HEK293 (cell line): Measurements from ENCODE around the gene TJP3.

Source experiments
- ATF2 ChIP-seq: fragments of 450-650 bp; formaldehyde crosslinking; IDR thresholded peaks from 2 replicates; pipeline ENCODE4 v1.5.1; 2016; ENCODE audit warnings: missing biosample characterization, missing genetic modification characterization, low read depth
- MYNN ChIP-seq: fragments of 450-650 bp; formaldehyde crosslinking; IDR thresholded peaks from 2 replicates; pipeline ENCODE4 v1.5.1; 2016; ENCODE audit warnings: missing biosample characterization, missing genetic modification characterization, borderline replicate concordance
- ZBTB17 ChIP-seq: fragments of 450-650 bp; formaldehyde crosslinking; IDR thresholded peaks from 2 replicates; pipeline ENCODE4 v1.5.1; 2016; ENCODE audit warnings: missing biosample characterization, missing genetic modification characterization
- ZNF146 ChIP-seq: fragments of 450-650 bp; formaldehyde crosslinking; IDR thresholded peaks from 2 replicates; pipeline ENCODE4 v1.5.1; 2016; ENCODE audit warnings: missing biosample characterization, missing genetic modification characterization
- ZNF157 ChIP-seq: fragments of 450-650 bp; formaldehyde crosslinking; IDR thresholded peaks from 2 replicates; pipeline ENCODE4 v1.5.1; 2016; ENCODE audit warnings: missing biosample characterization, missing genetic modification characterization
- ZNF175 ChIP-seq: fragments of 450-650 bp; formaldehyde crosslinking; IDR thresholded peaks from 2 replicates; pipeline ENCODE4 v1.5.1; 2016; ENCODE audit warnings: missing biosample characterization, missing genetic modification characterization
- ZNF335 ChIP-seq: fragments of 450-650 bp; formaldehyde crosslinking; conservative IDR thresholded peaks from 2 replicates; pipeline ENCODE4 v1.5.1; 2016; ENCODE audit warnings: missing biosample characterization, missing genetic modification characterization
- ZNF580 ChIP-seq: fragments of 450-650 bp; formaldehyde crosslinking; IDR thresholded peaks from 2 replicates; pipeline ENCODE4 v1.5.1; 2016; ENCODE audit warnings: missing biosample characterization, missing genetic modification characterization
- TF ChIP-seq, protein P1 (sequence below): fragments of 450-650 bp; formaldehyde crosslinking; IDR thresholded peaks from 2 replicates; pipeline ENCODE4 v1.5.1; 2016; ENCODE audit warnings: missing biosample characterization, missing genetic modification characterization
- TF ChIP-seq, protein P2 (sequence below): fragments of 450-650 bp; formaldehyde crosslinking; IDR thresholded peaks from 2 replicates; pipeline ENCODE4 v1.5.1; 2016; ENCODE audit warnings: missing biosample characterization, missing genetic modification characterization

GRCh38 chr19:3693025-3693925 is 14.9 kb upstream of the TJP3 start:
- TF ChIP-seq ZNF146 (tag by site-specific recombination) (no peak), MYNN (tag by site-specific recombination) (no peak), ZNF175 (tag by site-specific recombination) (no peak), ATF2 (tag by site-specific recombination) (no peak), ZBTB17 (tag by site-specific recombination) (no peak), ZNF157 (no peak), ZNF335 (tag by site-specific recombination) (no peak), ZNF580 (tag by site-specific recombination) (no peak)
- TF ChIP-seq, protein P1, sequence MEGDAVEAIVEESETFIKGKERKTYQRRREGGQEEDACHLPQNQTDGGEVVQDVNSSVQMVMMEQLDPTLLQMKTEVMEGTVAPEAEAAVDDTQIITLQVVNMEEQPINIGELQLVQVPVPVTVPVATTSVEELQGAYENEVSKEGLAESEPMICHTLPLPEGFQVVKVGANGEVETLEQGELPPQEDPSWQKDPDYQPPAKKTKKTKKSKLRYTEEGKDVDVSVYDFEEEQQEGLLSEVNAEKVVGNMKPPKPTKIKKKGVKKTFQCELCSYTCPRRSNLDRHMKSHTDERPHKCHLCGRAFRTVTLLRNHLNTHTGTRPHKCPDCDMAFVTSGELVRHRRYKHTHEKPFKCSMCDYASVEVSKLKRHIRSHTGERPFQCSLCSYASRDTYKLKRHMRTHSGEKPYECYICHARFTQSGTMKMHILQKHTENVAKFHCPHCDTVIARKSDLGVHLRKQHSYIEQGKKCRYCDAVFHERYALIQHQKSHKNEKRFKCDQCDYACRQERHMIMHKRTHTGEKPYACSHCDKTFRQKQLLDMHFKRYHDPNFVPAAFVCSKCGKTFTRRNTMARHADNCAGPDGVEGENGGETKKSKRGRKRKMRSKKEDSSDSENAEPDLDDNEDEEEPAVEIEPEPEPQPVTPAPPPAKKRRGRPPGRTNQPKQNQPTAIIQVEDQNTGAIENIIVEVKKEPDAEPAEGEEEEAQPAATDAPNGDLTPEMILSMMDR (tag by site-specific recombination): no peak
- TF ChIP-seq, protein P2, sequence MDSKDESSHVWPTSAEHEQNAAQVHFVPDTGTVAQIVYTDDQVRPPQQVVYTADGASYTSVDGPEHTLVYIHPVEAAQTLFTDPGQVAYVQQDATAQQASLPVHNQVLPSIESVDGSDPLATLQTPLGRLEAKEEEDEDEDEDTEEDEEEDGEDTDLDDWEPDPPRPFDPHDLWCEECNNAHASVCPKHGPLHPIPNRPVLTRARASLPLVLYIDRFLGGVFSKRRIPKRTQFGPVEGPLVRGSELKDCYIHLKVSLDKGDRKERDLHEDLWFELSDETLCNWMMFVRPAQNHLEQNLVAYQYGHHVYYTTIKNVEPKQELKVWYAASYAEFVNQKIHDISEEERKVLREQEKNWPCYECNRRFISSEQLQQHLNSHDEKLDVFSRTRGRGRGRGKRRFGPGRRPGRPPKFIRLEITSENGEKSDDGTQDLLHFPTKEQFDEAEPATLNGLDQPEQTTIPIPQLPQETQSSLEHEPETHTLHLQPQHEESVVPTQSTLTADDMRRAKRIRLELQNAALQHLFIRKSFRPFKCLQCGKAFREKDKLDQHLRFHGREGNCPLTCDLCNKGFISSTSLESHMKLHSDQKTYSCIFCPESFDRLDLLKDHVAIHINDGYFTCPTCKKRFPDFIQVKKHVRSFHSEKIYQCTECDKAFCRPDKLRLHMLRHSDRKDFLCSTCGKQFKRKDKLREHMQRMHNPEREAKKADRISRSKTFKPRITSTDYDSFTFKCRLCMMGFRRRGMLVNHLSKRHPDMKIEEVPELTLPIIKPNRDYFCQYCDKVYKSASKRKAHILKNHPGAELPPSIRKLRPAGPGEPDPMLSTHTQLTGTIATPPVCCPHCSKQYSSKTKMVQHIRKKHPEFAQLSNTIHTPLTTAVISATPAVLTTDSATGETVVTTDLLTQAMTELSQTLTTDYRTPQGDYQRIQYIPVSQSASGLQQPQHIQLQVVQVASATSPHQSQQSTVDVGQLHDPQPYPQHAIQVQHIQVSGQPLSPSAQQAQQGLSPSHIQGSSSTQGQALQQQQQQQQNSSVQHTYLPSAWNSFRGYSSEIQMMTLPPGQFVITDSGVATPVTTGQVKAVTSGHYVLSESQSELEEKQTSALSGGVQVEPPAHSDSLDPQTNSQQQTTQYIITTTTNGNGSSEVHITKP (tag by site-specific recombination): no peak
